HG02571 (cell line): ENCODE data around the gene PDLIM5.
"Not testable (repeated sequence)": the region's sequence is repeated elsewhere in the genome, so short reads cannot be mapped to it uniquely, and the experiment has no call there.

ENCODE experiments used
- ATAC-seq: cut with Tn5 transposase; IDR thresholded peaks from one replicate; pipeline ENCODE4 v1.9.1; 2021; ENCODE audit warnings: mild to moderate bottlenecking, moderate library complexity; ENCODE audit not compliant: unreplicated experiment

PDLIM5 gene

DNA sequence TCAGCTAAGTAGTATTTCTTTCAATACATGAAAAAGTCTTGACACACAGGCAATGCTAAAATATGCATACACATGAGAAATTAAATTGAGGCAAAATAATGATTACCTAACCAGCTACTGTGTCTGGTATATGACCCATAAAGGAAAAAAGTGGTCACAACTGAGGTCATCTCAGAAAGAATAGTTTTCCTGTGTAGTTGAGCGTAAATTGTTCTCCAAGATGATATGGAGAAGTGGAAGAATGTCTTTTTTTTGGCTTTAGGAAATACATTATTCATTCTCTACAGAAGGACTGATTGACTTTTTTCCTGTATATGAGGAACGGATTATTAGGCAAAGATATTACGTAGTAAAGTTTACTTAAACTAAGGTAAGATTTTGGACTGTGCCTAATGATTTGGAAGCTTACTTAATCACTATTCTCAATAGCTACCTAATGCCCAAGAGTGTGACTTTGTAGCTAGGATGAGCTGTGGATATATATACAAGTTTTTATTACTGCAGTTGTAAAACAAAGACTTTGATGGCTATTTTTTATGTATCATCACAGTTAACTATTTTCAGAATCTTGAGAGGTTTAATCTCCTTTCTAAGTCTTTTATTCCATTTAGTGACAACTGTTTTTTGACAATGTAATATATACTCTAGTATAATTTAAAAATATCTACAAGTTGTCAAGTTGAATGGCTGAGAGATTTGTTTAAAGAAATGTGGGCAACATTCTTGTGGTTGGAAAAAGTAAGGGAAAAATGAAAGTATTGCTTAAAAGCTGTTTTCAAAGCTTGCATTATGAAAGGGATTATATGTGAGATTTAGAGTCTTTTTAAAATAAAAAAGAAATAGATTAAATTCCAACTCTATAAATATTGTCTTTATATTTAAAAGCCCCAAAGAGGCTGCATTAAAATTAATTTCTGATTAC, 100.2 kb downstream of the PDLIM5 start:
- no peak for ATAC-seq

DNA sequence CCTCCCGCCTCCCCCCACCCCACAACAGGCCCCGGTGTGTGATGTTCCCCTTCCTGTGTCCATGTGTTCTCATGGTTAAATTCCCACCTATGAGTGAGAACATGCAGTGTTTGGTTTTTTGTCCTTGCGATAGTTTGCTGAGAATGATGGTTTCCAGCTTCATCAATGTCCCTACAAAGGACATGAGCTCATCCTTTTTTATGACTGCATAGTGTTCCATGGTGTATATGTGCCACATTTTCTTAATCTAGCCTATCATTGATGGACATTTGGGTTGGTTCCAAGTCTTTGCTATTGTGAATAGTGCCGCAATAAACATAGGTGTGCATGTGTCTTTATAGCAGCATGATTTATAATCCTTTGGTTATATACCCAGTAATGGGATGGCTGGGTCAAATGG, 104.3 kb downstream of the PDLIM5 start:
- ATAC-seq = not testable (repeated sequence)

DNA sequence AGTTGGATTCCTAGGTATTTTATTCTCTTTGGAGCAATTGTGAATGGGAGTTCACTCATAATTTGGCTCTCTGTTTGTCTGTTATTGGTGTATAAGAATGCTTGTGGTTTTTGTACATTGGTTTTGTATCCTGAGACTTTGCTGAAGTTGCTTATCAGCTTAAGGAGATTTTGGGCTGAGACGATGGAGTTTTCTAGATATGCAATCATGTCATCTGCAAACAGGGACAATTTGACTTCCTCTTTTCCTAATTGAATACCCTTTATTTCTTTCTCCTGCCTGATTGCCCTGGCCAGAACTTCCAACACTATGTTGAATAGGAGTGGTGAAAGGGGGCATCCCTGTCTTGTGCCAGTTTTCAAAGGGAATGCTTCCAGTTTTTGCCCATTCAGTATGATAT, 105.9 kb downstream of the PDLIM5 start:
- not testable (repeated sequence) for ATAC-seq

DNA sequence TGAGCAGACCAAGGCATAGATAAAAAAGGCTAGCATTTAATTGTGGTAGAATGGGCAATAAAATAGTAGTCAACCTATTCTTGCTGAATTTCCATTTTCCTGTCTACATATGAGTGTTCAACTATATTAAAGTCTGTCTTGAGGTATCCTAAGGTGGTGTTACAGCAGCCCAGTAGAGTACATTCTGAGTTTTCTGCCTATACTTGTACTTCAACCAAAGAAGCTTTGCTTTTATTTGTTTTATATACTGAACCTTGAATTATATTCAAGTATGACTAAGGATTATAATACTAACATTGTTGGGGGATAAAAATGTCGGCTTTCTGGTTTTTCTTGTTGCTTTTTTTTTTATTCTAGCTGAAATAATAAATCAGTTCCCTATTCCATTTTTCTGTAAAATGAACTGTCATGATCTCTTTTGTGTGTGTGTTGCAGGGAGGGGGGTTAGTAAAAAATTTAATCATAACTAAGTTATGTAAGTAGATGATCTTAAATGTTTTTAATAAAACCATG, 106.7 kb downstream of the PDLIM5 start:
- ATAC-seq = no peak

- ATAC-seq = no peak
Measured at GRCh38 chr4:94559351-94559806, 107.6 kb downstream of the PDLIM5 start.

DNA sequence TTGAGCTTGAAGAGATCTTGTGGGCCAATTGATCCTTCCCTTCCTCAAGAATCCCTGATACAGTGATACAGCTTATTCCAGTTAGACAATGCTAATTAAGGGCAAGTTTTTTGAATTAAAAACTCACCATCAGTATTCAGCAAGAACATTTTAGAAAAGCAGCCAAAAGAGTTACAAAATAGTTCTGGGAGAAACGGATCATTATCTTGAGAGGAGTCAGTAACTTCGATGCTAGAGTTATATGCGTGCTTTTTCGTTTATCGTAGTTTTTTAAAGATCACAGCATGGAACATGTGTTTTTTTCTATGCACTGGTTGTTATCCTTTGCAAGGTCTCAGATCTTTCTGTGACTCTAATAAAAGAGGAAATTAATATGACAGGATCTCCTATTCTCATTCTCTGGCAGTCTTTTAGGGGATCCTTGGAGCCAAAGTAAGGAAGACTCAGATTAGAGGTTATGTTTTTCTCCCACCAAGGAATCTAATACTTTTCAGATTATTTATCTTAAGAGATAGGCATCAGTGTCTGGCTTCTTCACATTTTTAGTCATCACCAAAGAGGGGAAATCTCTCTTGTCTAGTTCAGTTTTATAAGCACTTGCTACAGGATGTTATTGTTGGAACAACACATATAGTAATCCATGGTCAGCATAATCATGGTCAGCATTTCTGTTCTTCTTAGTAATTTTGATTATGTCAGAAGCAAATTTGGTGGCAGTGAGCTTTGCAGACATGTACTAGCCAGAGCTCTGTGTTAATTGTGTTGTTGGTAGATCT, 109.7 kb downstream of the PDLIM5 start:
- no peak for ATAC-seq

DNA sequence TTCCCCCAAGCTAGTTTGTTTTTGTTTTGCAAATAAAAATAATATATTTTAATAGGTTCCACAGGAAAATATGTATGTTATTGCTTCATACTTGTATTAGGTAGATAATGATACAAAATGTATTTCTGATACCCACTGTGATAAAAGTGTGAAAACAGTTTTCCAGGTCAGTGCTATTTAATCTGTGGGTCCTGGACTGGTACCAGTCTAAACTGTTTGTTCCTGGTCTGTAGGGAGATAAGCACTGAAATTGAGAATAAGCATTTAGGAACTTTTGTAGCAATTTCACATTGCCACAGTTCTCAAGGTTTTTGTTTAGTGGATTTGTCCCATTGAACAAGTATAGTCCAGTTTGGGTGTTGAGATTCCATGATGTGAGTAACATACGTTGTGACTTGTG, 110.5 kb downstream of the PDLIM5 start:
- ATAC-seq = no peak

DNA sequence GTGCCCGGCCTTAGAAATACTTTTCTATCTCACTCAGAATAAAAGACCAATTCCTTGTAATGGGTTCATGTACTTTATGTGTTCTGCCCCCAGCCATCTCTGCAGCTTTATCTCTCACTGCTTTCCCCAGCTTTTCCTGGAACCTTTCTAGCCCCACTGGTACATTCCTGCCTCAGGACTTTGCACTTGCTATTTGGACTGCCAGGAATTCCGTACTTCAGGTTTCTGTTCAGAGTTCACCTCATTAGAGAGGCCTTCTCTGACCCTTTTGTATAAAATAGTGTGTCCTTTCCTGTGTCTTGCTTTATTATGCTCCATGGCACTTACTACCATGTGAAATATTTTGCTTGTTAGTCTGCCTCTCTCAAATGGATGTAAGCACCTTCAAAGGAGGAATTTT, 112.5 kb downstream of the PDLIM5 start:
- ATAC-seq = no peak

DNA sequence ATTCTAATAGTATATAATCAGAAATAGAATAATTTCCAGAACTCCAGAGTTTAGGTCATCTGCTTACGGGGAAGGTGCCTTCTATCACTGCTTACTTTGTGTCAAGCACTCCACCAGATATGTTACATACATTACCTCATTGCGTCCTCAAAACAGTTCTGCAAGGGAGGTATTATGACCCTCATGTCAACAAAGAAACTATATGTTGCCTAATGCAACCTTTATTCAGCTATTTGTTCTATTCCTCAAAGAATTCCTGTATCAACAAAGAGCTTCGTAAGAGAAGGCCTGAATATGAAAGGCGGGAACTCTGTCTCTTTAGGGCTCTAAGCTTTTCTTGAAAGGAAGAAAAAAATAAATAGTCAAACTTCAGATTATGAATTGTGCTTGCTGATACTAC, 114.7 kb downstream of the PDLIM5 start:
- ATAC-seq = no peak

DNA sequence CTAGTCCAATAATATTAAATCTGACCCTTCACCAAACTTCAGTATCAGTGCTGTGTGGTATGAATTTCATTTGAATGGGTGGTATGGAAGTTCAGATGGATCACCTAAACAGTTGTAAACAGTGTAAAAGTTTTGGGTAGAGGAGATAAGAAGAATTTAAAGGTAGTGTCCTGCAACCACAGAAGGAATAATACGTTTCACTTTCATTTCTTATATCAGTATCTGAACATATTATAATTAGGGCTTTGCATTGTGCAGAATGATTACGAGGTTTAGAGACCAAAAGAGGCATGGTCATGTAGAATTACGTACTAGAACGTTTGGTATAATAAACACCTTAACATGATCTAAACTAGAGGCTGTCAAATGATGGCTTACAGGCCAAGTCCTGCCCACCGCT, 116.1 kb downstream of the PDLIM5 start:
- ATAC-seq = no peak

GRCh38 chr4:94570558-94570957, 118.8 kb downstream of the PDLIM5 start:
- ATAC-seq = no peak

GRCh38 chr4:94571298-94571697, 119.6 kb downstream of the PDLIM5 start:
- ATAC-seq = no peak

DNA sequence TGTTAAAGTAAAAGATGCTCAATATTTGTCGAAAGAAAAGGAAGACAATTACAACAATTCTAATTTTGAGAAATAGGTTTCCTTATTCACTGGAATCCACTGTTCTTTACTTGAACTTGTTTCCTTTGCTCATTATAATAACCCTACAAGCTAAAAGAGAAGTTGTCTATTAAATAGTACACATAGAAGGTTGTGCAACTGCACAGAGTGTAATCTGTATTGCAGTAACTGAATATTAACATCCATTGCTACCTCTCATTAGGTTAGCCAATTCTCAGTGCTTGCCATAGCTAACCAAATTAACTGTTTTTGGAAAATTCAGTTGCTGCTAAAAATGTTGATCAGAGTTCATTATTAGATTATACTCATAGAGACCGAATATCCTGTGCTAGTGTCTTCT, 120.0 kb downstream of the PDLIM5 start:
- no peak for ATAC-seq

DNA sequence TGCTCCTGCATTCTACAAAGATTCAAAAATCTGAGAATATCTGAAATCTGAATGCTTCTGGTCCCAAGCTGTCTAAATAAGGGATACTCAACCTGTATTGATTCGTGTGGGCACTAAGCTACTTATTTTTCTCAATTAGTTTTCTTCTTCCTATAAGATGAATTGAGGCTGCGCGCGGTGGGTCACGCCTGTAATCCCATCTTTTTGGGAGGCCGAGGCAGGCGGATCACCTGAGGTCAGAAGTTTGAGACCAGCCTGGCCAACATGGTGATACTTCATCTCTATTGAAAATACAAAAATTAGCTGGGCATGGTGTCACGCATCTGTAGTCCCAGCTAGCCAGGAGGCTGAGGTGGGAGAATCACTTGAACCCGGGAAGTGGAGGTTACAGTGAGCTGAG, 122.3 kb downstream of the PDLIM5 start:
- ATAC-seq = no peak

DNA sequence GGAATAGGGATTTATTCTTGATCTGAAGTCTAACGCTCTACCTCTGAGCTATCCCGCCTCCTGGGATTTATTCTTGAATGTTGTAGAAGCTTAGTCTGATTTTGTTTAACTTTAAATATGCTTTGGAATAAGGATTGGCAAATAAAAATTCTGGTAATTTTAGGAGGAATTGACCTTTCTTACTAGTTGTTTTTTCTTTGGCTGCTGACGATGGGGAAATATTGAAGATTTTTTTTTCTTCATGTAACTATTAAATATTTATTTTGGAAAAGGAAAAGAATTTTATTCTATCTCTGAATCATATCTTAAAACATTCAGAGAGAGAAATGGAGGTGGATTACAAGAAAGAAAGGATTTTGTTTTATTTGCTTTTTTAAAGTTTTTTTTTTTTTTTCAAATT, 122.9 kb downstream of the PDLIM5 start:
- no peak for ATAC-seq

DNA sequence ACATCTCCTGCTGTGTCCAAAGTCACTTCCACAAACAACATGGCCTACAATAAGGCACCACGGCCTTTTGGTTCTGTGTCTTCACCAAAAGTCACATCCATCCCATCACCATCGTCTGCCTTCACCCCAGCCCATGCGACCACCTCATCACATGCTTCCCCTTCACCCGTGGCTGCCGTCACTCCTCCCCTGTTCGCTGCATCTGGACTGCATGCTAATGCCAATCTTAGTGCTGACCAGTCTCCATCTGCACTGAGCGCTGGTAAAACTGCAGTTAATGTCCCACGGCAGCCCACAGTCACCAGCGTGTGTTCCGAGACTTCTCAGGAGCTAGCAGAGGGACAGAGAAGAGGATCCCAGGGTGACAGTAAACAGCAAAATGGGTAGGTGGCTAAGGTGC, 123.9 kb downstream of the PDLIM5 start:
- ATAC-seq = no peak

- ATAC-seq = no peak
Measured at GRCh38 chr4:94576210-94576609, 124.5 kb downstream of the PDLIM5 start.

- ATAC-seq = no peak
Measured at GRCh38 chr4:94577136-94577535, 125.4 kb downstream of the PDLIM5 start.

GRCh38 chr4:94578195-94578594, 126.5 kb downstream of the PDLIM5 start:
- no peak for ATAC-seq

- no peak for ATAC-seq
Measured at GRCh38 chr4:94581766-94582165, 130.0 kb downstream of the PDLIM5 start.

GRCh38 chr4:94582517-94582916, 130.8 kb downstream of the PDLIM5 start:
- ATAC-seq = no peak
